HG03139 (cell line): ENCODE measurements around the gene AMY2A.
"Not testable (repeated sequence)": the region's sequence is repeated elsewhere in the genome, so short reads cannot be mapped to it uniquely, and the experiment has no call there.

Experiments used
- ATAC-seq: cut with Tn5 transposase; IDR thresholded peaks from one replicate; pipeline ENCODE4 v1.9.1; 2021; ENCODE audit not compliant: unreplicated experiment

The AMY2A gene

GRCh38 chr1:103616994-103617477 is at the start of gene AMY2A:
Gene AMY2A, plus strand, starts transcription at chr1:103617427. Its CDS starts 14 bp downstream, at chr1:103617441.
- not testable (repeated sequence) for ATAC-seq

GRCh38 chr1:103569493-103569892 is 47.7 kb upstream of the AMY2A start:
- ATAC-seq: no peak

DNA sequence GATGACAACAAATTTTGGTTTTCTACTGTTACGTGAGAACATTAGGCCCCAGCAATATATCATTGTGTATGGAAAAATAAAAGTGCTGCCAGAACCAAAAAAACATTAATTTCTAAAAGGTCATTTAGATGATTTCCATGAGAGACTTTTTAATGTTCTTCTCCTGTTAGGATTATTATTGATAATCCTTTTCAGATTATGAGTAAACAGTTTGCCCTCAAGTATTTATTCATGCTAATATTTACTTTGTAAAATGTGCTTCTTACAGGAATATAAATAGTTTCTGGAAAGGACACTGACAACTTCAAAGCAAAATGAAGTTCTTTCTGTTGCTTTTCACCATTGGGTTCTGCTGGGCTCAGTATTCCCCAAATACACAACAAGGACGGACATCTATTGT is 45.9 kb upstream of the AMY2A start, which contains the start of gene AMY2B:
Gene AMY2B, plus strand, starts transcription at position 301 of the 400 bp plus-strand sequence. Its CDS starts 14 bp downstream, at position 315.
- not testable (repeated sequence) for ATAC-seq

DNA sequence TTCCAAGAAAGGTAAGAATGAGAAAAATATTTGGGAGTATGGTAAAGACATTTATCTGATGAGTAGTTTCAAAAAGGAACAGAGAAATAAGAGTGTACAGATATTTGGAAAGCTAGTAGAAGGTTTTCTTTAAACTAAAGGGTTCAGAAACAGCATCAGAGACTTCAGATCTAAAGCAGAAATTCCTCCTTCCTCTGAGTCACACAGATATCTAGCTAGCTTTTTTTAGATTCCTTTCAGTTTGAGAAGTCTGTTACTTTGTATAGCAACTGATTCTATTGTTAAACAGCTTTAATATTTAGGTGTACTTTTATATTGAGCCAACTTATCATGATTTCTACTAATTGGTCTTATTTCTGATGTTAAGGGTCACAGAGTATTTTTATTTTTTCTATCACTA is 41.2 kb upstream of the AMY2A start:
- no peak for ATAC-seq

DNA sequence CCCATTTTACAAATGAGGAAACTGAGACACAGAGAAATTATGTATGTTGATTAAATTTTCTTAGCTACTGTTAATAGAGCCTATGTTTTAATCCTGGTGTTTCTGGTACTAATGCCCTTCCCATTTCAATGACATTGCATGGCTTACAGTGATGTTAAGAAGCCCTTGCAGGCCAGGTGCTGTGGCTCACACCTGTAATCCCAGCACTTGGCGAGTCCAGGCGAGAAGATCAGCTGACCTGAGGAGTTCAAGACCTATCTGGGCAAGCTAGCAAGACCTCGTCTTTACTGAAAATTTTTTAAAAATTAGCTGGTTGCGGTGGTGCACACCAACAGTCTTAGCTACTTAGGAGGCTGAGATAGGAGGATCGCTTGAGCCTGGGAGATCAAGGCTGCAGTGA is 40.4 kb upstream of the AMY2A start:
- ATAC-seq: not testable (repeated sequence)

- ATAC-seq: no peak
These were observed 34.8 kb upstream of the AMY2A start for GRCh38 chr1:103582464-103582863.

GRCh38 chr1:103583887-103584286 is 33.3 kb upstream of the AMY2A start:
- ATAC-seq: no peak

DNA sequence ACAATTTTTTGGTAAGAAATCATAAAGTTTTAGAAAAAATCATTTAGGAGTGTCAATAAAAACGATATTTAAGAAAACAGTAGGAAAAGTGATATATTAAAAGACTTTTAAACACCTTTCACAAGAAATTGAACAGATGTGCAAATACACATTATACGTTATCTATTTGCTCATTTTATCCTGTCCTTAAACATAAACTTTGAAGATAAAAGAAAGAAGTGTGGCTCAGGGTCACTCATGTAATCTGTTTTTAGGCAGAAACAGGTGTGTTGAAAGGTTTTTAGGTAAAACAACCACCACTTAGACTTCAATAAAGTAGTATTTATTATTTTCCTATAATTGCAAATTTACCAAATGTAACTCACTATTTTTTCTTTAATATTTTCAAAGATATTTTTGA is 32.7 kb upstream of the AMY2A start:
- ATAC-seq: no peak

GRCh38 chr1:103602740-103603139 is 14.5 kb upstream of the AMY2A start:
- ATAC-seq: not testable (repeated sequence)

- no peak for ATAC-seq
These were observed 865 bp upstream of the AMY2A start for GRCh38 chr1:103616362-103616761.

GRCh38 chr1:103627436-103627835 is 10.2 kb downstream of the AMY2A start:
- not testable (repeated sequence) for ATAC-seq

DNA sequence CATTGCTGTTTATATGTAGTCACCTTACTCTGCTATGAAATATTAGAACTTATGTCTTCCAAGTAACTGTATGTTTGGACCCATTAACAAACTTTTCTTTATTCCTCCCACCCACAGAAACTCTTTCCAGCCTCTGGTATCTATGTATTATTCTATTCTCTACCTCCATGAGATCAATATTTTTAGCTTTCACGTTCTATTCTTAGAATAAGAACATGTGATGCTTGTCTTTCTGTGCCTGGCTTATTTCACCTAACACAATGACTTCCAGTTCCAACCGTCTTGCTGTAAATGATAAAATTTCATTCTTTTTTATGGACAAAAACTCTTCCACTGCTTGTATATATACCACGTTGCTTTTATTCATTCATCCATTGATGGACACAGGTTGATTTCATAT is 24.0 kb downstream of the AMY2A start:
- not testable (repeated sequence) for ATAC-seq

GRCh38 chr1:103643908-103644307 is 26.7 kb downstream of the AMY2A start:
- not testable (repeated sequence) for ATAC-seq

DNA sequence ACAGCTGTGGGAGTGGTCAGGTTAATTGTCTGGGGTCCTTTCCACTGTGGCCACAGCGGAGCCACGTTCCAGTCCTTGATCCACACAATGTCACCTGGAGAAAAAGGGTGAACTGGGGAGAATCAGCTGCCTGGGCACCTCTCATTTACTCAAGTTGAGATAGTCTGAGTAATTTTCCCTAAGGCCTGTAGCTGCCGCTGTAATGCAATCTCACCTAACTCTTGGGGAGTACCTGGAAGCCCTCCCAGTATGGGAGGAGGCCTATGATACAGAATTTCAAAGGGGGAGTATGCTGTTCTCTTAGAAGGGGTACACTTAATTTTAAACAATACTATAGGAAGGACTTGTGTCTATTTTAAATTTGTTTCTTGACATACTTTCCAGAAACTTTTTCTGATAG is 33.1 kb downstream of the AMY2A start:
- not testable (repeated sequence) for ATAC-seq

DNA sequence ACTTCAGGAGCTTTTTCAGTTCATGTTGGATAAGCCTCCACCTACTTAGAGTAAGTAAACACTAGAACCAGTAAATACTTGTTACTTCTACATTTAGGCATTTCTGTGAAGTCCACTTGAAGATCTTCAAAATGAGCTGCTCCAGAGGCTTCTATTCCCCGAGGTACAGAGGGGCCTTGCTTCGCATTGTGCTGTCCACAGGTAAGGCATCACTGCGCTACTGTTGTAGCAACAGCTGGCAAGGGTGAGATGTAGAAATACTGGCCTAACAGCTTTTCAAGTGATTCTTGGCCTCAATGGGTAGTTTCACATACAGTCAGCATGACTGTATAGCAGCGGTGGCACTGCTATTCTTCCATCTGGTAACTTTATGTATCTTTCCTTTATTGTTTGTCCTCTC is 33.7 kb downstream of the AMY2A start:
- not testable (repeated sequence) for ATAC-seq

DNA sequence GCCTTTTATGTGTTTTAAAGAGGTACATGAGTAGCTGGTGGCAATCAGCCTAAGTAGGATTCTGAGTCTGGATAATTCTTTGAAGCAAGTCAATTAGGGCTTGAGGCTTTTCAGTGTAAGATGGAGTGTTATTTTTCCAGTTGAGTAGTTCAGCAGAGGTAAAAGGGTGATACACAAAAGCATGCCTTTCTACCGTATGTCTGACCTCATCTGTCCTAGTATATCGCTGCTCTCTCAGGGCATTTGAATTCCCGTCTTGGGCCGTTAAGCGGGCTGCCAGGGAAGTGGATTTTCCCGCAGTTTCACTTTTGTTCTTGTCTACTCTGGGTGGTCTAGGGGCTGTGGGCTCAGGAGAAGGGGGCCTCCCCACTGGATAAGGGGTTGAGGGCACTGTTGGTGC is 36.9 kb downstream of the AMY2A start:
- ATAC-seq: not testable (repeated sequence)

GRCh38 chr1:103655460-103655859 is 38.2 kb downstream of the AMY2A start, which contains the start of gene AMY1A:
Gene AMY1A, plus strand, starts transcription at chr1:103655760. Its CDS starts 571 bp downstream, at chr1:103656331.
- ATAC-seq: not testable (repeated sequence)
